Activated T-cell treated with anti-CD3 and anti-CD28 coated beads, Interleukin-2, amount 50 U/mL, for 1 hour (primary cell): ENCODE data around the gene IDH3G.
"Not testable (repeated sequence)": the region's sequence is repeated elsewhere in the genome, so short reads cannot be mapped to it uniquely, and the experiment has no call there.

Source experiments
- DNase-seq: peaks from one replicate; pipeline ENCODE4 v3.0.0-alpha.2; 2020

Gene IDH3G

DNA sequence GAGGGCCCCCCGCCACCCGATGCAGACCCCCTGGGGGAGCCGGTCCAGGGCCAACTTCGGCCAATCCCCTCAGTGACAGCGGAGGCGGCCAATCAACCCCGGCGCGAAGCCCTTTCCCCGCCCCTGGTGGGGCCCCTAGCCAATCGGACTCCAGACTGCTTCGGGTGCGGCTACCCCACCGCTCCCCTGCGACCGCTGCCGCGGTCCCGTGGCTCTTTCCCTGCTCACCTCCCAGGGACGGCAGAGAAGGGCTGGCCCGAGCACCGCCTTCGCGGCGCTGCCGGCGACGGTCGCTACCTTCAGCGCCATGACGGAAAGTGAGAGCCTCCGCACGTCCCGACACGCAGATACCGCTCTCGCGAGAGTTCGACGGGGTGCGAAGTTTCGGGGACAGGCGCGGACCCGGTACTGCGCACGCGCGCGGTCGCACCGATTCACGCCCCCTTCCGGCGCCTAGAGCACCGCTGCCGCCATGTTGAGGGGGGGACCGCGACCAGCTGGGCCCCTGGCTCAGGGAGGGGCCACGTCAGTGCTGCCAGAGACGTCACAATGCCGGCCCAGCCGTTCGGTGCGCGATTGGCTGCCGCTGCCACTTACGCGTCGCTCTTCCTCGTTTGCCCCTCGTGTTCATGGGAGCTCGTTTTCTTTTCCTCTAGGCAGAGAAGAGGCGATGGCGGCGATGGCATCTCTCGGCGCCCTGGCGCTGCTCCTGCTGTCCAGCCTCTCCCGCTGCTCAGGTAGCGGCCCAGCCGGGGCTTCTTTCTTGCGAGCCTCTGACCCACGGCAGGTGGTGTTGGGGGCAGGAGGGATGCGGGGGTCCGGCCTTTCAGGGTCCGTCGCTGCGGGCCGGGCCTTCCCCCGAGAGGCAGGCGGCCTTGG lies at the start of gene IDH3G, which contains the start of gene SSR4:
TSS of gene IDH3G (minus strand) at position 358 of the 879 bp plus-strand sequence. CDS start at position 309, 49 bp downstream.
TSS of gene SSR4 (plus strand) at position 651 of the 879 bp plus-strand sequence. CDS start at position 671, 20 bp downstream.
- peak; percentile 92 for DNase-seq

DNA sequence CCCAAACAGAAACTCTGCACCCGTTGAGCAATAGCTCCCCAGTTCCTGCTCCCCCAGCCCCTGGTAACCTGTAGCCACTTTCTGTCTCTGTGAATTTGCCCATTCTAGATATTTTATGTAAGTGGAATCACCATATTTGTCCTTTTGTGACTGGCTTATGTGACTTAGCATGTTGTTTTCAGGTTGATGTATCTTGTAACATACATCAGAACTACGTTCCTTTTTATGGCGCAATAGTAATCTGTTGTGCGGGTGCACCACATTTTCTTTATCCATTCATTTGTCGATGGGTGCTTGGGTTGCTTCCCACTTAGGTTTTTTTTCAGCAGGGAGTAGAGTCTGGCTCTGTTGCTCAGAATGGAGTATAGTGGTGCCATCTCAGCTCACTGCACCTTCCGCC lies 42.7 kb upstream of the IDH3G start:
- DNase-seq = no peak

DNA sequence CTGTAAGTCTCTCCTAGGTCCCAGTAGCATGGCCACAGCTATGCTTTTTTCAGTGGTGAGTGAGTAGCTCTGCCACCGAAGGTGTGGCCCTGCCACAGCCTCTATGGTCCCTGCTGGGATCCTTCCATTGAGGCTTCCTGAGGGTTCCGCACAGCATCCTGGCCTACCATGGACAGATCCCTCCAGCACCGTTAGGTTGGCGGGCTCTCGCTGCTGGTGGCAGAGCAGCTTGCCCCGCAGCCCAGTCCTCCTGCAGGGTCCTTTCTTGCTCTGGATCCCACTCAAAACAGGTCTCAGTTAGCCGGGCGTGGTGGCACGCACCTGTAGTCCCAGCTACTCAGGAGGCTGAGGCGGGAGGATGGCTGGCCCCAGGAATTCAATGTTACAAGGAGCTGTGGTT lies 38.6 kb upstream of the IDH3G start:
- DNase-seq = no peak

DNA sequence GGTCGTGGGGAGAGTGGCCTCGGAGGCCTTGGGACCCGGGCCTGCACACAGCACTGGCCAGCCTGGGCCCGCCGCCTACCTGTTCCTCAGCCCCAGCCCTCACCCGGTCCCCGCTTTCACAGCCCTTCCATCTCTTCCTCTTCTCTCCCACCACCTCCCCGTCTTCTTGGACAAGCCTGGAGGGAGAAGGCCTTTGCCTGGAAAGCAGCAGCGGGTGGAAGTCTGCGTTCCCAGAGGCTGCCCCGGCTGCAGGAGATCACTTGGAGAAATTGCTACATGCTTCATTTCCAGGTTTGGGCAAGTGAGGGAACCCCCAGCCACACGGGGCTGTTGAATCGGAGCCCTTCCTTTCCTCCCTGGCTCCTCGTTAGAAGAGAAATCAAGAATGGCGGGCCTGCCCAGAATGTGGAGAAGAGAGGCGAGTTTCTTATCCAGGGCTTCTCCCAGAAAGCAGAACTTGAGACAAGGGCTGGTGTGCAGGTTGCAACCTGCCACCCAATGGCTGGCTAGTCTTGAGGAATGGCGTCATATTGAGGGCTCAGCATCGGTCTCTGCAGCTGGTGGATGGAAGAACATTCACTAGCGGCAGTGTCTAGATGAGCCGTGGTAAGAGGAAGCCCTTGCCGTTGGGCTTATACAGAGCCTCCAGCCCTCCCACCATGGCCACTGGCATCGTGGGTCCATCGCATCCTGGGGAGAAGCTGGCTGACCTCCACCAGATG lies 37.4 kb upstream of the IDH3G start:
- DNase-seq = no peak

DNA sequence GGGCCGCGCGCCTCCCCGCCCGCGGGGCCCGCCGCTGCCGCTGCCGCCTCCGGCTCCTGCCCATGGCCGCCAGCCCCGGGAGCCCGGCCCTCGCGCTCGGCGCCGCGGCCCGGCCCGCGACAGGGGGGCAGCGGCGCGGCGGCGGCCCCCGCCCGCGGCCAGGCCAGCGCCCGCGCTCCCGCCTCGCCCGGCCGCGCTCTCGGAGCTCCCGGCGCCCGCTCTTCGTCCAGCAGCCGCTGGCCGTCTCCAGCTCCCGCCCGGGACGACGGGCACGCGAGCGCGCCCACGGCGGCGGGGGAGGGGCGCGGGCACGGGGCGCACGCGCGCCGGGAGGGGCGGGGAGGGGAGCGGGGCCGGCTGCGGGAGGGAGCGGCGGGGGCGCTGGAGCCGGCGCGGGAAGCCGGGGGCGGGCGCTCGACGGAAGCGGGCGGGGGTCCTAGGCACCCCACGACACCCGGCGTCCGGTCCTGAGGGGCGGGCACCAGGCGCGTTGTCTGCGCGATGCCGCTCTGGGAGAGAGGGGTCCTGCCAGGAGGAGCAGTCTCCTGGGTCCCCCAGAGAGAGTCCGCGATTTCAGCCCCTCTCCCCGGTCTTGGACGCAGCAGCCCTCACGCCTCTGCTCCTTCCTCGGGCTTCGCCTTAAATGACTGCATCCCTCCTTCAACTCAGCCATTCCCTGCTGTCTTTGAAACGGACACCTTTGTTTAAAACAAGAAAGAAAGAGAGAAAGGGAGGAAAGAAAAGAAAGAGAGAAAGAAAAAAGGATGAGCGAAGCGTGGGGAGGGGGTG lies 36.7 kb upstream of the IDH3G start:
- no peak for DNase-seq

DNA sequence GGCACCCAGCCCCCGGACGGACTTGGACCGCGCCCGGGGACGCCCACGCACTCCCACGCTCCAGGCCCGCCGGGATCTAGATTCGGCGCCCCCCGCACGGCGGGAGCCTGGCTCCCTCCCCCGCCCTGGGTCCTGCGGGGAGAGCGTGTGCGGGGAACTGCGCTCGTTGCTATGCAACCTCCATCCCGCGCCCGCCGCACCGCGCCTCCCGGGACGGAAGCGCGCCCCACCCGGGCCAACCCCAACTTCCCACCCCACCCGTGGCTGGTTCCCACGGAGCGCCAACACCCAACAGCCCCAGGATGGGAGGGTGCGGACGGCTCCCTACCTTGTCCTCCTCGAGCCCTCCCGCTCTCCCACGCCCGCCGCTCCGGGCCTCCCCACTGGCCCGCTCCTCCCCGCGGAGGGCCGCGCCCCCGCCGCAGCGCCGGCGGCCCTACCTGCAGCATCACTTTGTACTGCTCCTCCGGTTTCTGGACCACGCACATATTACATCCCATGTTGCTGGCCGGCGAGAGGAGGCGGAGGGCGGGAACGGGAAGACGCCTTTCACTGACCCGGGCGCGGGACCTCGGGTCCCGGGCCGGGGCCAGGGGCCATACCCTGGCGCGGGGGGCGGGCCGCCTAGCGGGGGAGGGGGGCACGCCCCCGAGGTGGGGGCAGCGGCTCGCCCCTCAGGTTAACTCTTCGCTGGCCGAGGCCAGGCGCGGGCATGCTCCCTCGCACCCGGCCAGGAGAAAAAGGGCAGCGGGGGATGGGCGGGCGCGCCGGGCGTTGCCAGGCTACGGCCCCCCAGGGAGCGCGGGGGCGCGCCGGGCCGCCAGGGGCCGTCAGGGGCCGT lies 35.8 kb upstream of the IDH3G start, which contains the start of gene PDZD4:
TSS of gene PDZD4 (minus strand) at position 746 of the 841 bp plus-strand sequence. CDS start at position 500, 246 bp downstream.
- DNase-seq = peak; percentile 35

DNA sequence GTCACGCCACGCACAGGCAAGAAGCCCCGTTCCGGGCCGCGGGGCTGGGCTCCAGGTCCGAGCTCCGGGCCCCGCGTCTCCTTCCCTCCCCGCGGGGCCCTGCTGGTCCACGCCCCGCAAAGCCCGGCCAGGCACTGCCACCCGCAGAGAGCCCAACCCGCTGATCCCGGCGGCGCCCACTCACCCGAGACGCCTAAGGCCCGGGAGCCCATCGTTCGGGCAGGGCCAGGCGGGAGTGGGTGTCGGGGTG lies 35.3 kb upstream of the IDH3G start:
- DNase-seq = no peak

DNA sequence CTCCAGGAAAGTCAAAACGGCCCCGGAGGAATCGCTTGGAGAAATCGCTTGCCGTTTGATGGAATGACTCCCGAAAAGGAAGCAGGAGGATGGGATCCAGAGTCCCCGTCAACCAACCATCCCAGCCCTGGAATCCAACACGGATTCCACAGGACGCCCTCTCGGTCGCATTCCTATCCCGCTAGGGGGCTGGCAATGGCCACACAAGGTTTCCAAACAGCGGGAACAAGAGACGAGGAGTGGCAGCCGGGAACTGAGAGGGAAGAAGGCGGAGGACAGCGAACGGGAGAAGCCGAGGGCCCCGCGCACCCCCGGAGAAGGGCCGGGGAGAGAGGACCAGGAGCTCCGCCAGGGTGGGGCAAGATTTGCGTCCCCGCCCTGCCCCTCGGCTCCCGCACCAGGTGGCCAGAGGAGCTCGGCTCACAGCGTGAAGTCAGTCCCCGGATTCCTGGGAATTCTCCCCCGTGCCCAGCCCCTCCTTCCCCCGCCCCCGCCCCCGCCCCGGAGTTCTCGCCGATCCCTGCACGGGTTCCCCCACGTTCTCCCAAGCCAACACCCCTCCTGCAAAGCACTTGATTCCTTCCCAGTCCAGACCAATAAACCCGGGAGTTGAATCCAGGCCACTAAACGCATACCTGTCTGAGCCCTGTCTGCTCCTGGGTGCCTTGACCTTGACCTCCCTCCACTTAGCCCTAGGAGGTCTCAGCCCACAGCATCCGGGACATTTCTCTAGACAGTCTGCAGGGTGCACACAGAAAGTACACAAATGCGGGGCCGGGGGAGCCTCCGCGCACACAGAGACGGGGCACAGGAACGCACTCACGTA lies 34.8 kb upstream of the IDH3G start:
- no peak for DNase-seq

DNA sequence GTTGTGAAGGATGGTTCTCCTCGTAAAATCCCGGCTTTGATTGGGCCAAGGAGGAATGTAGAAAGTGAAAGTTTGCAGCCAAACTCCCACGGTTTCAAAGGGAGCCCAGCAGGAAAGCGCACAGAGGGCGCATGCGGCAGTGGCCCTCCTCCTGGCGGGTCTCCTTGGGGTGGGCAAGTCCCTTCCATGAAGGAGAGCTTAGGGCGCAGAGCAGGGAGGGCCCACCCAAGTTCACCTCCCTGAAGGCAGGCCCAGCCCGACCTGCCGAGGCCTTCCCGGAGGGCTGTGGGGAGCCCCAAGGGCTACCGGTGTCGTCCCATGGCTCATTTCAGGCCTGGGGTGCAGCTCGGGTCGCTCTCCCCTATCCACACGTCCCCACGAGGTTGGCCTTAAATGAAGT lies 34.1 kb upstream of the IDH3G start:
- no peak for DNase-seq

DNA sequence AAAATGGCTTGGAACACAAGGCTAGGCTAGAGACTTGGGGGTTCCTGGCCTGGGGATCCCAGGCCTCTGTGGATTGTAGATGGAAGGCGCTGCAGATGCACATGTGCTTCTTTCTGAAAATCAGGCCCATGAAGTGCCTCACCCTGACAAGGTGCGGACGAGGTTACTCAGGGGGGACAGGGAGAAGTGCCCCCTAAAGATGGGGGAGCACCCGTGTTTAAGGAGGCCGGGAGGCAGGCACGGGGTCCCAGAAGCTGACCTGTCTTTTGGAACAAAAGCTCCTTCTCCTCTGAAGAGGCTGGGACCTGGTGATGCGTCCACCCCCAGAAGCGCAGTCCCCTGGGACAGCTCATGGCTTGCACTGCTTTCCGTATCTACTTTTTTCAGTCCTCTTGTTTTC lies 33.7 kb upstream of the IDH3G start:
- DNase-seq = no peak

DNA sequence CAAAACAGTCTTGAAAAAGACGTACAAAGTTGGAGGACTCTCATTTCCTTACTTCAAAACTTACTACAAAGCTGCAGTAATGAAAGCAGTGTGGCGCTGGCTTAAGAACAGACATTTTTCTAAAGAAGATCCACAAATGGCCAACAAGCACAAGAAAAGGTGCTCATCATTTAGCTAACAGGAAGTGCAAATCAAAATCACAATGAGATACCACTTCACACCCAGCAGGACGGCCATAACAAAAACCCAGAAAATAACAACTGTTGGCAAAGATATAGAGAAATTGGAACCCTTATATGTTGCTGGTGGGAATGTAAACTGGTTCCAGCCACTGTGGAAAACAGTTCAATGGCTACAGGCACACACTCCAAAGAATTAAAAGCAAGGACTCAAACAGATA lies 32.8 kb upstream of the IDH3G start:
- no peak for DNase-seq

DNA sequence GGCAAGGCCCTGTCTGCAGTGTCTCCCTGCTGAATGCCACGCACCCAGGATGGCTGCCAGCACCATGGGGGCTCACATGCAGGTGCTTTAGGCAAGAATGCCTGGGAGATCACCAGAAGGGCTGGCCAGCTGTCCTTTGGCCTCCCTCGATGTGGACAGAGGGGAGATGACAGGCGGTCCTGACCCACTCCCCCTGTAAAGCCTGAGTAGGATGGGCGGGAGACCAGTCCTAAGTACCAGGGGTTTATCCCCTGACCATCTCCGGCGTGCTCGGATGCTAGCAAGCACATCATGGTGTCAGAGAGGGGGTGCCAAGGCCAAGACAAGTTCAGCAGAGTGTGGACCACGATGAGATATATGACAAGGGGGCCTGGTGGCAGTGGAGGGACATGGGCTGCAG lies 30.9 kb upstream of the IDH3G start:
- no peak for DNase-seq

DNA sequence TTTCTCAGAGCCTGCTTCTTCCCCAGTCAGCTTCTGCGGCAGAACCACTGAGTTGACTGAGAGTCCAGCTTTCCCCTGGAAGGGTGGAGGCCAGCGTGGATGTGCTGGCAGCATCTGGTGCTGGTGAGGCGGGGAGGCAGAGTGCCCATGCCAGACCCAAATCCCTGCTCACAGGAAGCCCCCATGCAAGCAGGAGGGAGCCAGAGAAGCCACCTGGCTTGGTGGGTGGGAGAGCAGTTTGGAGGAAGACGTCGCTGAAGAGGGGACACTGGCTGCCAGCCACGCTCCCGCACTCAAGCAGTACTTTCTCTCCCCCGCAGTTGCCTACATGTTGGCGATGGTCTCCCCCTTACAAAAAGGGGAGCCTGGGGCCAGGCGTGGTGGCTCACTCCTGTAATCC lies 30.2 kb upstream of the IDH3G start:
- DNase-seq = no peak

DNA sequence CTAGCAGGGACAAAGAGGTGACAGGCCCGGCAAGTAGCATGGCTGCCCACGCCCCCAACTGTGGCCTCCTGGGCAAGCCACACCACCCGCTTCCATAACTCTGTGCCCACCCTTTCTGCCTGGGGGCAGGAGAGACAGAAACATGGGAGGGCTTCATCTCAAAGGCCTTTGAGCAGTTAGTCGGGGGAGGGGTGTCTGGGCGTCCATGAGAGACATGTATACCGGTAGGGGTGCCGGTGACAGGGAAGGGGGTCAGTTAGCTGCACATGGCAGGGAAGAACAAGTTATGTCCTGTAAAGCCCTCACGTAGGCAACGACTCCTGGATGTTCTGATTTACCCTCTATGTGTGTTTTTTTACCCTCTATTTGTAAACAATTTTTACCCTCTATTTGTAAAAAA lies 26.9 kb upstream of the IDH3G start:
- peak; percentile 15 for DNase-seq

DNA sequence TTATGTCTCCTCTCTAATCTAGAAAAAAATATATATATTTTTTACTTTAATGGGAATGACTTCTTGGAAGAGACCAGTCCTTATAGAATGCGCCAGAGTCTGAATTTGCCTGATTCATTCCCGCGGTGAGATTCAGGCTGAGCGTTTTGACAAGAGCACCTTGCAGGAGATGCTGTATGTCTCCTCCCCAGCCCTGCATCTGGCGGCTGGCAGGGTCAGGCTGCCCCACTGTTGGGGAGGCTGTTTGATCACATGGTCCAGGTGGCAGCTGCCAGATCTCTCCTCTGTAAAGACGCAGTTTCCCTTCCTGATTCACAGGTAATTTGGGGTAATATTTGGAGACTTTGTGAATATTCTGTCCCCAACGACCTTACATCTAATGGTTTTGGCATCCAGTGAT lies 26.4 kb upstream of the IDH3G start:
- DNase-seq = no peak

DNA sequence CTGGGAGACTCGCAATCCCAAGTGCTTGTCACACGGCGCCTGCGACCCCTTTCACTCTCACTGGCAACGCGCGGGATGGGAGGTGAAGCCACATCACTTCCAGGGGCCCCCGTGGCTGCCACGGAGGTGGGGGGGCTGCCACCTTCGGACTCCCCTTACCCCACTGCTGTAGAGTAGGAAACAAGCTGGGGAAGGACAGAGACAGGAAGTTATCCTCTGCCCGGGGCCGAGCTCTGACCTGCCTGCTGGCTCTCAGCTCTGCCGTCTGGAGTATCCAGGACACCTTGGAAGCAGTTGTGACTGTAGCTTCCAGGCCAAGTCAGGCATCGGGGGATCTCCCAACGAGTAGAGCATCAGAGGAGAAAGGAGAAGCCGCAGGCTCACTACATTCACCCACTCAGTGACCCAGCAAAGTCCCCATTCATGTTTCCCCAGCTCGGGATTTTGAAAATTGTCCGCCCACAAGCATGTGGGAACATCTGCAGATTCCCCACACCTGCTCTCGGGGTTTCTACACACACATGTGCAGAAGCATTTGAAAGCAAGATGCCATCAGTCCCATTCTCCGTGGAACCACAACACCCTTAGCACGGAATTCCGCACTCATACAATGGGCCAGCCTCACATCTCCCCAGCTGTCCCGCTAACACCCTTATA lies 25.3 kb upstream of the IDH3G start:
- DNase-seq = no peak

DNA sequence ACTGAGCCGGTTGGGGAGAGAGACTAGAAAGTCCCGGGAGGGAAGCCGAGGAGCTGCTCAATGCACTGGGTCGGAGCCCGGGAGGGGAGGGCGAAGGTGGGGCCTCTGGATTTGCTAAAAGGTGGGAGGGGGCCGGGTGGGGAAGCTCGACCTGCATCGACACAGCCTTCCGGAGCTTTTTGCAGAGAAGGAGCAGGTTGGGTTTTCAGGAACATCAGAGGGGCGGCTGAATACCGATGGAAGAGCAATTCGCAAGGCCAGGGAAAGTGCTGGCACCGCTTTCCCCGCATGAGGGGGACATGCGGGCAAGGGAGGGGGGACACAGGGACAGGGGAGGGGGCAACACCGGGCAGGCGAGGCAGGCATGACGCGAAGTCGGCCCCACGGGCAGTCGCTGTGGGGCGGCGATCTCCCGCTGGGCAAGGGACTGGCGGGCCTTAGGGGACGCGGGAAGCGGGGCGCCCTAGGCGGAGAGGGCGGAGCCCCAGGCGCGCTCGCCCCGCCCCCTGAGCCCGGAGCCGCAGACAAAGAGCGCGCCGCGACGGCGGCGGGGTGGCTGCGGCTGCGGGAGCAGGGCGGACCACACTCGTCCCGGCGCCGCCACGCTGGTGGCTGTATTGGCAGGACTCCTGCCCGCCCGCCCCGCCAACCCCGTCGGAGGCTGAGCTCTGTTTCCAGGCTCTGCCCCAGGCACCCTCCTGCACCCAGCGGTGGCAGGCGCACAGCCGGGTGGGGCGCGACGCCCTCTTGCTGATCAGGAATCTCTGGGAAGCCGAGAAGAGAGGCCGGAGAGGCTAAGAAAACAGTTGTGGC lies 24.6 kb upstream of the IDH3G start:
- peak; percentile 71 for DNase-seq

DNA sequence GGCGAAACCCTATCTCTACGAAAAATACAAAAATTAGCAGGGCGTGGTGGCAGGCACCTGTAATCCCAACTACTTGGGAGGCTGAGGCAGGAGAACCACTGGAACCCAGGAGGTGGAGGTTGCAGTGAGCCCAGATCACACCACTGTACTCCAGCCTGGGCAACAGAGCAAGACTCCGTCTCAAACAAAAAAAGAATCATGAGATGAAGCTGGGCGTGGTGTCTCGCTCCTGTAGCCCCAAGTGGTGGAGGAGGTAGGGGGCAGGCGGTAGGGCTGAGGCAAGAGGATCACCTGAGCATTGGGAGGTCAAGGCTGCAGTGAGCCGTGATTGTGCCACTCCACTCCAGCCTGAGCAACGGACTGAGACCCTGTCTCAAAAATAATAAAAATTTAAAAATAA lies 23.9 kb upstream of the IDH3G start:
- DNase-seq = not testable (repeated sequence)

DNA sequence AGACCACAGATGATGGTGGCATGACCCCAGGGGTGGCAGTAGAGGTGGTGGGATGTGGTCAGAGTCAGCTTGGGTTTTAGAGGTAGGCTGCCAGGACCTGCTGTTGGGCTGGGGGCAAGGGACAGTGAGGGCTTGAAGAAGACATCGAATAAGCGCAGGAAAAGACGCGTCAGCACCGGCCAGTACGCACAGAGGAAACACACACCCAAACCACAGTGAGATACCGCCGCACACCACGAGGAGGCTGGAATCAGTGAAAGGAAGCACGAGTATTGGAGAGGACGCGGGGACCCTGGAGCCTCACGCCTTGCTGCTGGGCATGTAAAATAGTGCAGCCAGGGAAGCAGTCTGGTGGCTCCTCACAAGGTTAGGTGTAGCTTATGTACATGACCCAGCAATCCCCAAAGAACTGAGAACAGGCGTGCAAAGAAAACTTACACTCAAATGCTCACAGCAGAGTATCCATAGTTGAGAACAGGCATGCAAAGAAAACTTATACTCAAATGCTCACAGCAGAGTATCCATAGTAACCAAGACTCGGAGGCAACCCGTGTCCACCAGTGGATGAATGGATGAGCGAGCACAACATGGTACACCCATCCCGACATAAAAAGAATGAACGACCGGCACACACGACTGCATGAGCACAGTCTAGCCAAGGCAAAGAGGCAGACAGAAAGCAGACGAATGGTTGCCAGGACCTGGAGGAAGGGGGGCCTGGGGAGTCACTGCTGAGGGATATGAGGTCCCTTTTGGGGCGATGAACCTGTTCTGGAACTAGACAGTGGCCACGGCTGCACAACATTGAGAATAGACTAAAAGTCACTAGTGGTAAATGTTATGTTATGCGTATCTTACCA lies 22.9 kb upstream of the IDH3G start:
- DNase-seq = peak; percentile 47
